Fibroblast of the aortic adventitia (primary cell): ENCODE measurements around the gene EFCAB13. TPM values are rescaled to one million over a fixed set of nuclear protein-coding genes. Genes with fewer than 3 reads are reported as not detected.
A peak's percentile ranks its signal among the peaks of the same experiment; 100 is the strongest.

ENCODE experiments used
- DNase-seq: peaks from one replicate; pipeline ENCODE4 v3.0.0-alpha.2; 2010; ENCODE audit warnings: low read depth
- H3K4me3 ChIP-seq: 2 replicates; pipeline ENCODE4 v1.5.1; 2011; ENCODE audit warnings: low read depth, mild to moderate bottlenecking, control low read depth, low read length, moderate library complexity
- total RNA-seq: library from RNA; depleted of rRNA; stranded (reverse); fragments of >200 nt; gene quantifications from 2 replicates; pipeline ENCODE4 v1.2.3, GENCODE V29; 2012; ENCODE audit warnings: low replicate concordance
- TF ChIP-seq, protein P1 (sequence below): IDR thresholded peaks from 2 replicates; pipeline ENCODE4 v1.5.1; 2011; ENCODE audit warnings: mild to moderate bottlenecking, low read length, control low read depth, inconsistent platforms; ENCODE audit not compliant: insufficient read depth

Gene EFCAB13
- total RNA-seq, 1 donor = 5.6 TPM

DNA sequence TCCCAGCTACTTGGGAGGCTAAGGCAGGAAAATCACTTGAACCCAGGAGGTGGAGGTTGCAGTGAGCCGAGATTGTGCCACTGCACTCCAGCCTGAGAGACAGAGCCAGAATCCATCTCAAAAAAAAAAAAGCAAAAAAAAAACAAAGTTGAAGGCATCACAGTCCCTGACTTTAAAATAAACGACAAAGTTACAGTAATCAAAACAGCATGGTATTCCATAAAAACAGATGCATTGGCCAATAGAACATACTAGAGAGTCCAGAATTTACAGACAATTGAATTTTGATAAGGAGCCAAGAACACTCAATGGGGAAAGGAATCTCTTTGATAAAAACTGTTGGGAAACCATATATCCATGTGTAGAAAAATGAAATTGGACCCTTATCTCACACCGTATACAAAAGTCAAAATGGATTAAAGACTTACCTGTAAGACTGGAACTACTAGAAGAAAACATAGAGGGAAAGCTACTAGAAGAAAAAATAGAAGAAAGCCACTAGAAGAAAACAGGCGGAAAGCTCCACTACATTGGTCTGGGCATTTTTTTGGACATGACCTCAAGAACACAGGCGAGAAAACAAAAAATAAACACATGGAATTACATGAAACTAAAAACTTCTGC is 2.8 kb upstream of the EFCAB13 start:
- TF ChIP-seq, protein P1, sequence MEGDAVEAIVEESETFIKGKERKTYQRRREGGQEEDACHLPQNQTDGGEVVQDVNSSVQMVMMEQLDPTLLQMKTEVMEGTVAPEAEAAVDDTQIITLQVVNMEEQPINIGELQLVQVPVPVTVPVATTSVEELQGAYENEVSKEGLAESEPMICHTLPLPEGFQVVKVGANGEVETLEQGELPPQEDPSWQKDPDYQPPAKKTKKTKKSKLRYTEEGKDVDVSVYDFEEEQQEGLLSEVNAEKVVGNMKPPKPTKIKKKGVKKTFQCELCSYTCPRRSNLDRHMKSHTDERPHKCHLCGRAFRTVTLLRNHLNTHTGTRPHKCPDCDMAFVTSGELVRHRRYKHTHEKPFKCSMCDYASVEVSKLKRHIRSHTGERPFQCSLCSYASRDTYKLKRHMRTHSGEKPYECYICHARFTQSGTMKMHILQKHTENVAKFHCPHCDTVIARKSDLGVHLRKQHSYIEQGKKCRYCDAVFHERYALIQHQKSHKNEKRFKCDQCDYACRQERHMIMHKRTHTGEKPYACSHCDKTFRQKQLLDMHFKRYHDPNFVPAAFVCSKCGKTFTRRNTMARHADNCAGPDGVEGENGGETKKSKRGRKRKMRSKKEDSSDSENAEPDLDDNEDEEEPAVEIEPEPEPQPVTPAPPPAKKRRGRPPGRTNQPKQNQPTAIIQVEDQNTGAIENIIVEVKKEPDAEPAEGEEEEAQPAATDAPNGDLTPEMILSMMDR = no peak
- no peak overlapping the region for H3K4me3 ChIP-seq
- no peak for DNase-seq

DNA sequence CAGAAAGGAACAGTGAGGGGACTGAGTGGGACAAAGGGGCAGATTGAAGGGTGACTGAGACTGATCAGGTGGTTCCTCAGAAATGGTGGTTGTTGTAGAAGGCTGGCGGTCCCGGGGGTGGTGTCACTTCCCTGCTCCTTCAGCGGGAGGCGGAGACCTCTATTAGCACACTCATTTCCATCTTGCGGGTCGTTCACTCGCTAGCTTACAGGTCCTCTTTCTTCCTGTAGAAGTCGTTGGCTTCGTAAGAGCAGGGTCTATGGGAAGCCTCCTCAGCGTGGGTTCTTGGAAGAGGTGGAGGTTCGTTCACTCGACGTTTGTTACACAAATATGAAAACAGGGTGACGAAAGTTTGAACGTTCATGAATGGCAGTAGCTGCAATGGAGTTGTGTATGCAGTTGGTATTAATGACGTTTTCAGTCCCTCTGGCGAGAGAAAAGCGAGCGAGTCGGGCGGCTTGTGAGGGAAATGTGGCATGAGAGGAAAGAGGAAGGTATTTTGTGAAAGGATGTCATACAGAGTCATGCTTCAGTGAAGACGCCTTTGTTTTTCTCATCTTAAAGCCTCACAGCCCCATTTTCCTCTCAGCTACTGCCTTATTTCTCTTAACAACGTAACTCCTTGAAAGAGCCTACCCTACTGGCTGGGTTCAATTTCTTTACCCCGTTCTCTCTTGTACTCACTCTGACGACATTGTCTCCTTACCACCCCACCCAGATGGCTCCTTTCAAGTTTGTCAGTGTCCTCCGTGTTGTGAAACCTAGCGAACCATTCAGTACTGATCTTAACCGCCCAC is 667 bp downstream of the EFCAB13 start:
- H3K4me3 ChIP-seq = peak overlapping the region; percentile 80
- peak; percentile 50 for DNase-seq
- TF ChIP-seq, protein P1 = no peak

DNA sequence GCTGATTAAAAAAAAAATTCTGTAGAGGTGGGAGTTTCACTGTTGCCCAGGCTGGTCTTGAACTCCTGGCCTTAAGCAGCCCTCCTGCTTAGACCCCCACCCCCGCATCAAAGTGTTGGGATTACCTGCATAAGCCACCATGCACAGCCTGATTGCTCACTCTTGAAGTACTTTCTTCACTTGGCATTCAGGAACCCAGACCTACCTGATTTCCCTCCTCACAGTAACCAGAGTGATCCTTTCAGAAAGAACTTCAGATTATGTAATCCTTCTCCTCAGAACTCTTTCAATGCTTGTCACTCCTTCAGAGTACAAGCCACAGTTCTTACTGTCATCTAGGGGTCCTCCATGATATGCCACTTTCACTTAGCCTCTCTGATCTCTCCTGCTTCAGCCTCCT is 1.4 kb downstream of the EFCAB13 start:
- TF ChIP-seq, protein P1 = no peak
- DNase-seq = no peak
- H3K4me3 ChIP-seq = no peak overlapping the region

- TF ChIP-seq, protein P1 = no peak
- no peak for DNase-seq
Measured at GRCh38 chr17:47330548-47330947, 6.8 kb downstream of the EFCAB13 start.

GRCh38 chr17:47332287-47332686 is 8.5 kb downstream of the EFCAB13 start:
- TF ChIP-seq, protein P1 = no peak
- H3K4me3 ChIP-seq = no peak overlapping the region
- DNase-seq = no peak

More at GRCh38 chr17:47330548-47330947, 6.8 kb downstream of the EFCAB13 start:
- H3K4me3 ChIP-seq = no peak overlapping the region

GRCh38 chr17:47335101-47335936 is 11.6 kb downstream of the EFCAB13 start:
- TF ChIP-seq, protein P1 = no peak
- no peak for DNase-seq
- H3K4me3 ChIP-seq = no peak overlapping the region
